ENCODE measurements around the gene NKX1-1.

GRCh38 chr4:1362521-1362920 is 43.7 kb downstream of the NKX1-1 start:
- TF ChIP-seq CTCF (IDR thresholded peaks at IDR 0.05) (no peak), POLR2AphosphoS5 (IDR thresholded peaks at IDR 0.05) (no peak), POLR2A (IDR thresholded peaks at IDR 0.05) (no peak), EP300 (IDR thresholded peaks at IDR 0.05) (no peak)
